DMS 273 (cell line): ENCODE measurements around the gene PANX1.

Experiments used
- DNase-seq: peaks from one replicate; lab custom pipeline; 2025; ENCODE audit not compliant: unreplicated experiment; lab: John Stamatoyannopoulos, UW

Gene PANX1

DNA sequence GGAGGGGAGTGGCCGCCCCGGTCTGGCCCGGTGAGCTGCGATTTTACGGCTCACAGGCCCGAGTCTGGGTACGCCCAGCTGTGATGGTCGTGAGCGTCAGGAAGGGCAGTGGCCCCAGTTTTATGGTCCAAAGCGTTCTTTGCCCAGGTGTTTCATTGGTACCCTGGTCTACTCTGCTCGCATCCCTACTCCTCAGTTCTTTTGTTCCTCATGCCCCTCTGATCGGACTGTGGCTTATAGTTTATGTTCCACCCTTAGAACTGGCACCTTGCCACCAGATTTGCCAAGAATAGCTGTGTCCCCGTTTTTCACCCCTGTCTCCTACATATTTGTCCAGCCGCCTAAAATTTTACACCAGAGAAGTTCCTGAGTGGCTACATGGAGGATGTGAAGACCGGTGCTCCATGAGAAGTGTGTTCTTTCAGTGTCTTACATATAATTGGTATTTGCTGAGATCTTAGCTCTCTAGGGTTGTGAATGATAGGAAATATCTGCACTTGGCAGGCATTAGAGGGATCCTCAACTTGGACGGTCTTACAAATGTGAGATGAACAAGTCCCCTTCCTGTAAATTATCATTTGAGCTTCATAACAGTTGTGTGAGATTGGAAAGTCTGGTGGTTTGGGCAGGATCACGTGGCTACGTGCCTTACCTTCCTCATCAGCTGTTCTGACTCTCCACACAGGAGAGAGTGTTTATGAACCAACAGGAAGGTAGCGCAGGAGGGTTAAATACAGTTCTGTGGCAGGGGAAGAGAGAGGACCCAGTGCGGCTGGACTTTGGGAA is 1.1 kb downstream of the PANX1 start:
- peak; percentile 58 for DNase-seq

DNA sequence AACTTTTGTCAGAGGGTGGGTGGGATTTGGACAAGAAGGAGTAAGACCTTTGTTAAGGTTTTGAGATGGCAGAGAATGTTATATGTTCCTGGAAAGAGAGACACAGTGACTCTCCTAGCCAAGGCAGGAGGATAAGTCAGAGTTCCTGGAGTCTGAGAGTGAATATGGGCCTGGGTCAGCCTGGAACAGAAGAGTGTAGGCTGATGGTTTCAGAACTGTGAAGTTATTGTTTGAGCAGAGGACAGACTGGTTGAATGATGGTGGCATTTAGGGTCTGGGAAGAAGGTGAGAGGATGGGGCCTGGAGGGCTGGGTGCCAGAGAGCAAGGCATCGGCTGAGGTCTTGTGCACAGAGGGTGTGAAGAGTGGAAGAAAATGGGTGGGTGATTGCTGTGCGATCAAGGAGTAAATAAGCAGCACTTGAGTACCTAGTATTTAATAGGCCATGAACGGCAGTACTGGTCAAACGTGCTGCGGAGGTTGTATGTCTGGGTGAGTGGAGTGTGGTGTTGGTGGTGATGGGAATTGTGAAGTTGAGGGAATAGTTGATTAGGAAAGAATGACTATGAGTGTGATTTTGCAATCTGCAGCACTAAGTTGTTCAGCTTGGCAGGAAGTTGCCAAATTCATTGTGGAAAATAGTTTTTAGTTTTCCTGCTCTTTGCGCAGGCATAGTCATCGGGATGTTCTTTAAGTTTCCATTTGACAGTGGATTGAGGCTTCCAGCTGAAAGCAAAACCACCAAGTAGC is 1.8 kb downstream of the PANX1 start:
- no peak for DNase-seq

DNA sequence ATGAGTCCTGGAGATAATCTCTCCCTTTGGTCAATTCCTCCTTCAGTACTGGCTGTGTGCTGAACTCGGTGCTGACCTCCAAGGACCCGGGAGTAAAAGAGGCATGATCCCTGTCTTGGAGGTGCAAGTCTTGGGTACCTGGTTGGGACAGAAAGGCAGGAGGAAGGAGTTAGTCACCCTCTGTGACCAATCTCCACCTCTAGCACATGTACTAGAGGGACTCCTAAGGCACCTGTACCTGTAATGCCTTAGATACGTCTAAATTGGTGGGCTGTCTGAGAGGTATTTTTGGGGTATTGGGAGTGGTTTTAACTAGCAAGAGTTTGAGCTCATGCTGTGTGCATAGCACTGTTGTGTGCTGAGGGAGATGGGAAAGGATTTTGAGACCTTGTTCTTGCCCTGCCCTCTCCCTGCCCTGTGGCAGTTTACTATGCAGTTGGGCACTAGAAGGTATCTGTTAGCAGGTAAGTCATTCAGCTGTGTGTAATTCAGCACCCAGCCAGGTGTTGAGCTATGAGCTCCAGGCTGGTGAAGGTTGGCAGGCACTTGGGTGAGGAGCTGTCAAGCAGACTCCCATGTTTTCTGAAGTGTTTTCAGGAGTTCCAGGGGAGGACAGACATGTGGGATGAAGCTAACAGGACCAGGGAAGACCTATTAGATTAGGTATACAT is 2.5 kb downstream of the PANX1 start:
- no peak for DNase-seq

DNA sequence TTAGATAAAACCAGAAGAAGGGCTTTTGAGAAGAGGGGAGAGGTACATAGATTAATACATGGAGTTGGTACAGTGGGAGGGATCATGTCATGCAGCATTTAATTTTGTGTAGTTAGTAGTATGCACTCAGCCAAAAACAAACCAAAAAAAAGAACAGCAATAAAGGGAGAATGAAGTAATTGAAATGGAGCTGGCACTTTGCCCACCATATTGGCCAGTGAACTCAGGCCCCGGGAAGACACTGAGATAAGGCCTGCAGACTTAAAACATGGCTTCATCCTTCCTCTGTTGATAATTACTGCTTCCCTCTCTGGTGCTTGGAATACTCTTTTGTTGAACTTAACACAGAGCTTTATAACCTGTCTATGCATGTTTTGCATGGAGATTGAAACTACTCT is 3.1 kb downstream of the PANX1 start:
- DNase-seq, result peak; percentile 6

DNA sequence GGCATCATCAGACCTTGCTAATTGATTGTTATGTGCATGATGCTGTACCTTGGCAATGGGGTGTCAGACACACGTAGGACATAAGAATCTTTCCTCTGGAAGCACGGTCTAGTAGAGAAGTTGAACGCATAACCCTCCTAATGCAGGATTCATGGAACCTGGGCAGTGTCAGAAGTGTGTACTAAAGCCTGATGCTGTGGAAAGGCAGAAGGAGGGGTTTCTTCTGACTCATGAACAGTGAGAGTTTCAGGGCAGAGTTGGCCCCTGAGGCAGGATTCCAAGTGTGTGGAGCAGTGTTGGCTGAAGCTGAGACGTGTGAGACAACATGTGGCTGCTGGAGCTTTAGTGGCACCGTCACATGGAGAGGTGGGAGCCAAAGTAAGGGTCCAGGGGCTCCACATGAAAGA is 3.5 kb downstream of the PANX1 start:
- no peak for DNase-seq

DNA sequence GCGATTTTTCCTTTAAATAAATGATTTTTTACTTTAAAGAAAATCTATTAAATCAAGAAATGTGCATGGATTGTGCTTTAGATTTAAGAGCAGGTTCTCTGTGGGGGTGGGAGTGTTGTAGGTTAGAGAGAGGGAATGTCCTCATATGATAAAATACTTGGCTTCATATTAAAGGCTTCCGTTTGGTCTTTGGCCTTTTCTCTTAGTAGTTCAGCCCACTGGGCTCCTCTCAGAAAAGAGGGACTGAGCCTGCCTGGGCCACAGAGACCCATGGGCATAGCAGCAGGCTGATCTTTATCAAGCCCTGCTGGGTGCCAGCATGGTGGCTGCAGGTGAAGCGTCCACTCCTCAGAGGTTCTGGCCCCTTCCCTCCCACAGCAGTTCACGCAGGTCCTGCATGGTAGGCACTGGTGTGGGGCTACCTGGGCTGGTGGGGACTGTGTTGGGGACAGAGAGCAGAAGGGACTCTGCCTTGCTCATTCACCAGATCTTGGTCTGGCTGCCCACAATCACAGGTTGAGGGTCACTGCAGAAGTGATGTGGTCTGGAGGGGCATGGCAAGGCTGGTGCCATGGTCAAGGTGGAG is 4.3 kb downstream of the PANX1 start:
- DNase-seq, result no peak

DNA sequence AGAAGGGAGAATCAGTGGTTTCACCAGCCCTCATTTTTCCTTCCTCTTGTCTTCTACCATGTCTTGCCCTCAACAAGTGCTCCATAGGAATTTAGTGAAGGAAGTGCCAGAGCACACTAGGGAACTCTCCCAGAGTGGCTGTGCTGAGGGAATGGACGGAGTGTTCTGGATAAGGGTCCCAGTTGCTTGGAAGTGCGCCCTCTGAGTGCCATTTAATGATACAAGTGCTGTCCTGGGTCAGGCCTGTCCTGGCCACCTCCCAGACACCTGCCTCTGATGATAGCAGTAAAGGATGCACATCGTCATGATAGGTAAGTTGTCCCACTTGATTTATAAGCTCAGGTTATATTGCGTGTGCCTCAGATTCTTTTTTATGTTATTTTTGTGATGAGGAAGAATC is 5.1 kb downstream of the PANX1 start:
- no peak for DNase-seq

DNA sequence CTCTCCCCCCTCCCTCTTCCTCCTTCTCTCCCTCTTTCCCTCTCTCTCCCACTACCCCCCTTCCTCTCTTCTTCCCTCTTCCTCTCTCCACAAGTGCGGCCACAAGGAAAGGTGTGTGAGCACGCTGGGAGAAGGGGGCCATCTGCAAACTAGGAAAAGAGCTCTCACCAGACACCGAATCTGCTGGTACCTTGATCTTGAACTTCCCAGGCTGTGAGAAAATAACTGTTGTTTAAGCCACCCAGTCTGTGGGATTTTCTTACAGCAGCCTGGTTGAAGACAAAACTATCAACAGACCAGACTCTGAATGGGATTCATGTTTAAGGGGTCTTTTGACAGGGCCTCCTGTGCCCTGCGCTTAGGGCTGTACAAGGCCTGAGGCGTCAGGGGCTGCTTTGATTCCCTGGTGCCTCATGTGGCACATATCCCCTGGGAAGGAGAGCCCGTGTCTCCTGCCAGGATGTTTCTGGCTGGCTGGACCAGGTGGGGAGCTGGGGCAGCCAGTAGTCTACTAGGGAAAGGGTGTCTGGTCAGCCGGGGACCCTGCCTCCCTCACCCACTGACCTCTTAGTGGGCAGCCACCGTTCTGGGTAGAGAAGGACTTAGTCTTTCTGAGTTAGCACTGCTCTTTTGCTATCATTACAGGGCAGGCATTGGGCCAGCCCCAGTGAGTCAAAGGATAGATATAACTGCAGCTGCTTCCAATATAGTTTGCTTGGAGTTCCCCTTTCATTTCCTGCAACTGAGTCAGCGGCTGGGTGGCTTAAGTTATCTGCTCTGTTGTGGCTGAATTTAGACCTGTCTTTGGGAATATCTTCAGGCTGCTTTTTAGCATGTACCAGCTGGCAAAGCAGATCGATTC is 6.2 kb downstream of the PANX1 start:
- DNase-seq, result no peak

DNA sequence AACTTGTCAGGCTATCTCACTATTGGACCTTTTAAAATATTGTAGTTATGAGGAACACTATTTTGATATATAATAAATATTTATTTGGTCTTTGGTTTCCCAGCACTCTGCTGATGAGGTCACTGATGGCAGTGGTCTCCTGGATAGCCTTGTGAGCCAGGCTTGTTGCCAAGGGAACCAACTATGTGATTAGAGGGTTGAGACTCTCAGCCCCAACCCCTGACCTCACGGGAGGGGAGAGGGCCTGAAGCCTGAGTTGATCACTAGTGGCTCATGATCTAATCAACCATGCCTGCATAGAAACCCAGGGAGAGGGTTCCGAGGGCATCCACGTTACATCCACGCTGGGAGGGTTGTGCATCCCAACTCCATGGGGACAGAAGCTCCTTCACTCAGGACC is 10.8 kb downstream of the PANX1 start:
- no peak for DNase-seq

DNA sequence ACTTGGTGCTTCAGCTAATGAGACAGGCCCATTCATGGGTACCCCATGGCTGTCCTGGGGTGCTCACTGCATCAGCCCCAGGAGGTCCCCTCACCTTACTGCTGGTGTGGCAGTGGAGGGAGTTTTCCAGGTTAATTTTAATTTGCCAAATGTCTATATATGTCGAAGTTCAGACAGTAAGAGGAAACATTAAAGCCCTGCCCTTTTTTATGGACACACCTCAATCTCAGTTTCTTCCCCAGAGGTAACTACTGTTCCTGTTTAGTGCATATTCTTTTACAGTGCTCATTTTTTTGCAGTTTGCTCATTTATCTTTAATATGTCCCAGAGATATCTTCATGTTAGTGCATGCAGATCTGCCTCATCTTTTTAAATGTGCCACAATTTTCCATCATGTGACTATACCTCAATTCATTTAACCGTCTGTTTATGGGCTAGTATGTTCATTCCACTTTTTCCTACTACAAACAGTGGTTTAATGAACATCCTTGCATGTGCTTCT is 11.6 kb downstream of the PANX1 start:
- no peak for DNase-seq

DNA sequence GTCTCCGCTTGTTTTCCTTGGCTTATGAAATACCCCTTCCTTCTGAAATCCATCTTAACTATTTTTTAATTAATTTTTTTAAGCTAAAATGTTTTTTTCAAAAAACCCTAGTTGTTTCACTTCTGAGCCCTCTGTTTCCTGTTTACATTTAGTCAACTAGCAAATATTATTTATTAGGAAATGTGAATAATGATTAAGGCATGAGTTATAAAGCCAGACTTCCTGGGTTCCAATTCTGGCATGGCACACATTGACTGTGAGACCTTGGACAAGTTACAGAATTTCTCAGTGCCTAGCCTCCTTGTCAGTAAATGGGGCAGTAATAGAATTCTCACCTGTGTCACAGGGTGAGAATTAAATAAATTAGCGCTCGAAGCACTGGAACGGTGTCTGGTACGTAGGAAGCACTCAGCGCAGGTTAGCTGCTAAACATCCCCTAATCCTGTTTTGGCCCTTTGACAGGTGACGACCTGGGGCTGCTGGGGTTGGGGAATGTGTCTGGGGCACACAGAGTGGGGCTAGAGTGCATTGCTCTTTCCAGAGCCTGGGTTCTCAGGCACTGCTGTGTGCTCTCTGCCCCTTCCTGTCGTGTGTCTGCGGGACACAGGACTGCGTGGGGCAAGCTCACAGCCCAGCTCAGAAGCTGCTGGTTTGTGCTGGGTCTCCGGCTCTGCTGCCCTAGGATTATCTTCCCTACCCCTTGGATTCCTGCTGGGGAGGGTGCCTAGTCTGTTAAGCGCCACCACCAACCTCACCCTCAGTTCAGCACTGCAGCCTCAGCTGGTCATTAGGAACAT is 13.1 kb downstream of the PANX1 start:
- no peak for DNase-seq

DNA sequence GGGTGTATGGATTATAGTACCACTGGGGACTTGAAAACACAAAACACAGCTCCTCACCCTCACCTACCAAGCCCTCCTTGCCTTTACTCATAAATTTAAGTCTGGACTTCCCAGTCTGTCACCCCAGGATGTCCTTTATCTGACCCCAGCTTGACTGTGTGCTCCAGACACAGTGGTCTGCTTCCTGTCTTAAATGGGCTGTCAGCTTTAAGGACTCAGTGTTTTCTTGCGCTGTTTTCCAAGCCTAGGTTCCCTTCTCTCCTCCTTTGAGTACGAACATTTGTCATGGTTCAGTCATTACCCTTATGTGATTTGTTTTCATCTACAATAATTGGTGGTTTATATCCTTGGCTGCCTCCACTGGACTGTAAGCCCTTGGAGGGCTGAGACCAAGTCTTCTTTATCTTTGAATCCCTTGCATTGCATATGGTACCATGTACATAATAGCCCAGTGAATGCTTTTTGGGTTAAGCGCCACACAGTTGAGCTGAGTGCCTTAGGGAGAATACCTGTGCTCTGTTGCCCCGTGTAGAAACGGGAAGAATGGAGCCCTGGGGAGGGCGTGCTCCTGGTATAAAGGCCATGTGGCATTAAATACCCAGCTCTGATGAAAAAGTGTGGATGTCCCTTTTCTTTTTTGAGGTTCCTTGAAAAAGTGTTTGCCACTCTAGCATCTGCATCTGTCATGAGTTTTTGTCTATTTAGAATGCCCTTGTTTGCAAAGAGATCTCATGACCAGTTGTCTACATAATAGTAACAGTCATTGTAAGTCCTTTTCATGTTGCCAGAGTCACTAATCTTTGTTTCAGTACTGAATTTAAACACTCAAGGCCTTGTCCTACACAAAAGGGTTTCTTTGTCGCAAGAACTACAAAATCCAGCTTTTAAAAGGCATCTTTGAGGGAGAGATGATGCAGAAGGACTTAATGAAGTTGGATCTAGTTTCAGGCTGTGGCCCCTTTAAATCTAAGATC is 14.0 kb downstream of the PANX1 start:
- DNase-seq, result no peak

DNA sequence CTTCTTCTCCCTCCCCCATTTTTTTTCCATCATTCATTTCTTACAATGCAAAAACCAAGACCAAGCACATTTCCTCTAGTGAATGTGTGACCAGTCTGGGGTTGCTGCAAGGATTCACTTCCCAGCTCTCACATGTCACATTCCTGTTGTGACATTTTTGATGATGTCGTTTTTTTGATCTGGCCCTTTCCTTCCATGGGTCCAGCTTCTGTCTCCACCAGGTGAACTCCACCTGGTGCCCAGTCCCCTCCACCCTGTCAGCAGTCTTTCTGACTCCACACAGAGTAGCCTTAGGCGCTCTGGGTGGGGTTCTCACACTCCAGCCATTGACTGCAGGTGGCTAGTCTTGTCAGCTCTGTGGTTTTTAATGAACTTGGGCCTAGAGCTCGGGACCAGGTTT is 15.6 kb downstream of the PANX1 start:
- no peak for DNase-seq

DNA sequence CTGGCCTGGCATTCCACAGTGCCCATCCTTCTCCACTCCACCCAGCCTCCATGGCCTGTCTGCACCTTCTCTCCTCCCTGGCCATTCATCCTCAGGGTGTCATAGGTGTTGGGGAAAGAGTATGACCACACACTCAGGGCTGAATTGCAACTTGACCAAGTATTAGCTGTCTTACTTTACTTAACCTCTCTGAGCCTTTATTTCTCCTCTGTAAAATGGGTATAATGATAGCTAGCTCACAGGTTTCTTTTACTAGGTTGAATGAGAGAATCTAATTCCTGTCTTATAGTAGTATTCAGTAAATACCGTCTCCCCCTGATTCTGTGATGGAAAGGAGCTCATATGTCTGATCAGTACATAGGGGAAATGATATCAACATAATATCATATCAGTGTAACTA is 16.0 kb downstream of the PANX1 start:
- DNase-seq, result no peak

DNA sequence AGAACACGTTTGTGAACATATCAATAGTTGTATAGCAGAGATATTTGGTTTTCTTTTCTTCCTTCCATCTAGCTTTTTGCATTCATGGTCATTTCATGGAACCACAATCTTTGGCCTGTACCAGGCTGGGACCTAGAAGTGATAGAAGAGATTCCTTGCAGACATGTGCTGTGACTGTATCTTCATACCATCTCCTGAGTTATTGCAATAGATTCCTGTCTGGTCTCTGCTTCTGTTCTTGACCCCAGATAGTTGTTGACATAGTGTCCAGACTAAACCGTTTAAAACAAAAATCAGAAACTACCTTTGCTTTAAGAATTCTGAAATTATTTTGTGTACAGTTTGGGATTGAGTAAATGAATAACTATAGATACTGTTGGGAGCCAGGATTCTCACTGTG is 16.8 kb downstream of the PANX1 start:
- DNase-seq, result no peak

DNA sequence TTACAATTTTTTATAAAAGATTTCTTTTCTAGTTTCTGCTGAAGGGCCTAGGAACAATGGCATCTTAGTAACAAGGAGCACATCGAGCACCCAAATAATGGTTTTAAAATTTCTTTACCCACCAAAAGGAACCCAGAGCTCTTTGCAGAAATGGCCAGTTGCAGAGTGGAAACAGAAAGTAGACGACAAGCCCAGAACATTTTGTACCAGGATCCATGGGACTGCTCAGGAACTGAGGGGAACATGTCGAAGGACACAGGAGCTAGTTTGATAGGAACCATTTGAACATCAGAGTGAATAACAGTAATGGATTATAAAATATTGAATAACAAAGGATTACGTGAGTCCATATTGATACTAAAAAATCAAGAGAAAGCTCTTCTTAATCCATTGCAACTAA is 17.3 kb downstream of the PANX1 start:
- no peak for DNase-seq

DNA sequence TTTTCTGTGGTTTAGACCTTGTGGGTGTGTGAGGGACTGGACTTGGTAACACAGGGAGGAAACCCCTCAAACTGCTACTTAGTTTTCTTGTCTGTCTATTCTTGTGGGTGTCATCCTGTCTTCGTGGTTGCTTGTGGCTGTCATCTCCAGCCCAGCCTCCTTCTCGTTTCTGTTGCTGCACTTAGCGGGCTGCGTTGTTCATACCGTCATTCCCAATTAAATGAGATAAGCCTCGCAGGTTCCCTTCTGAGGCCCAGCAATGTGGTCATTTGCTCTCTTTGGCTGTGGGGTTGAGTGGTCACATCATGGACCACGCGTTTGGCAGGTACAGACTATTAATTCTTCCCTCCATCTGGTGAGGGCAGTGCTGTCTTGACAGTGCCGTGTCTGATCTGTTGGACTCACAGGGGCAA is 18.8 kb downstream of the PANX1 start:
- no peak for DNase-seq

DNA sequence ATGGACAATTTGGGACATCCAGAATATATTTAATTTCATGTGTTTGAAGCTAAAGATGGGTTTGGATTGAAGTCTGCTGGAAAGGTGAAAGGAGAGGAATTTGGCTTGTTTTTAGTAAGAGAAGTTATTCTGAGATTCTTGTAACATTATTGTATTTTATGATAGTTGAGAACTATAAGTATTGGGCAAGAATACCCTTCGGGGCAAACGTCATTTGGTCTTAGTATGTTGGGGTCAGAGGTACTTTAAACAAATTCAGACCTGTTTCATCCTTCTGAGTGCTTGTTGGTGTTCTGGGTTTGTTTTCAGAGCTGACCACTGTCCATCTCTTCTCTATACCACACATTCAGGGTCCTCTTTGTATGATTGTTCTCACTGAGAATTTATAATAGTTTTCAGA is 19.5 kb downstream of the PANX1 start:
- DNase-seq, result no peak
